KMS-11 (cell line): ENCODE measurements around the gene TMEM18.

Experiments used
- H2AFZ ChIP-seq: fragments of 200-600 bp; sonication (generic); 2 replicates; pipeline ENCODE4 v1.6.1; 2016; ENCODE audit warnings: antibody characterized with exemption, mixed run types, low read depth
- H3K27ac ChIP-seq: fragments of 200-600 bp; sonication (generic); 2 replicates; pipeline ENCODE4 v1.6.1; 2016; ENCODE audit warnings: mild to moderate bottlenecking, mixed run types
- H3K27me3 ChIP-seq: fragments of 200-600 bp; sonication (generic); 2 replicates; pipeline ENCODE4 v1.6.1; 2017; ENCODE audit warnings: mild to moderate bottlenecking, low read depth, mixed run types, moderate library complexity; ENCODE audit not compliant: insufficient read depth
- H3K36me3 ChIP-seq: fragments of 200-600 bp; sonication (generic); 2 replicates; pipeline ENCODE4 v1.6.1; 2017; ENCODE audit warnings: mild to moderate bottlenecking, mixed run types; ENCODE audit not compliant: insufficient read depth
- H3K4me1 ChIP-seq: fragments of 200-600 bp; sonication (generic); 2 replicates; pipeline ENCODE4 v1.6.1; 2016; ENCODE audit warnings: mild to moderate bottlenecking, low read depth, mixed run types; ENCODE audit not compliant: poor library complexity, severe bottlenecking
- H3K4me2 ChIP-seq: fragments of 200-600 bp; sonication (generic); 2 replicates; pipeline ENCODE4 v1.7.0; 2016; ENCODE audit warnings: mild to moderate bottlenecking, mixed run types
- H3K4me3 ChIP-seq: fragments of 200-600 bp; sonication (generic); IDR thresholded peaks from 2 replicates; pipeline ENCODE4 v1.6.1; 2017; ENCODE audit warnings: low read depth, low read length, mixed read lengths; ENCODE audit not compliant: insufficient read depth
- H3K79me2 ChIP-seq: fragments of 200-600 bp; sonication (generic); 2 replicates; pipeline ENCODE4 v1.6.1; 2016; ENCODE audit warnings: low read depth, mixed run types; ENCODE audit not compliant: insufficient read depth
- H3K9ac ChIP-seq: fragments of 200-600 bp; sonication (generic); 2 replicates; pipeline ENCODE4 v1.6.1; 2016; ENCODE audit warnings: mild to moderate bottlenecking, mixed run types
- H4K20me1 ChIP-seq: fragments of 200-600 bp; sonication (generic); 2 replicates; pipeline ENCODE4 v1.6.1; 2016; ENCODE audit warnings: mild to moderate bottlenecking, mixed run types; ENCODE audit not compliant: insufficient read depth
- CTCF ChIP-seq: fragments of 200-600 bp; sonication (generic); conservative IDR thresholded peaks from 2 replicates; pipeline ENCODE4 v1.6.1; 2017; ENCODE audit warnings: low read depth, mild to moderate bottlenecking, antibody characterized with exemption, low read length, moderate library complexity, mixed read lengths

Gene TMEM18

GRCh38 chr2:676647-677055 lies 555 bp downstream of the TMEM18 start:
- no peak for TF ChIP-seq CTCF
- no peaks in the 10 kb centered on the region for H3K27me3 ChIP-seq
- H3K27ac ChIP-seq, result peak overlapping the region; percentile 100; the same call in 1 of the 2 replicates
- H3K4me2 ChIP-seq, result peak overlapping the region; percentile 64; the same call in 1 of the 2 replicates
- H3K9ac ChIP-seq, result peak overlapping the region; percentile 100; the same call in 1 of the 2 replicates
- H4K20me1 ChIP-seq, result no peaks in the 10 kb centered on the region
- peaks cover 5% of the 10 kb centered on the region for H3K4me1 ChIP-seq
- peaks cover 25% of the 10 kb centered on the region; the same call in 1 of the 2 replicates for H3K79me2 ChIP-seq
- H3K4me3 ChIP-seq, result no peak overlapping the region
- H2AFZ ChIP-seq, result no peak overlapping the region; the same call in 1 of the 2 replicates
- no peaks in the 10 kb centered on the region; the same call in 1 of the 2 replicates for H3K36me3 ChIP-seq

- Histone ChIP-seq H2AFZ (no peak overlapping the region; the same call in 1 of the 2 replicates), H3K36me3 (no peaks in the 10 kb centered on the region; the same call in 1 of the 2 replicates), H3K79me2 (peaks cover 25% of the 10 kb centered on the region; the same call in 1 of the 2 replicates), H3K27ac (peak overlapping the region; percentile 43; the same call in 1 of the 2 replicates), H4K20me1 (no peaks in the 10 kb centered on the region), H3K9ac (peak overlapping the region; percentile 37; the same call in 1 of the 2 replicates), H3K4me3 (no peak overlapping the region), H3K4me1 (peaks cover 5% of the 10 kb centered on the region), H3K4me2 (peak overlapping the region; percentile 64), H3K27me3 (no peaks in the 10 kb centered on the region)
- no peak for TF ChIP-seq CTCF
Measured at GRCh38 chr2:675982-676646, 1.1 kb downstream of the TMEM18 start.

GRCh38 chr2:675460-675859 lies 1.7 kb downstream of the TMEM18 start:
- Histone ChIP-seq H3K27me3 (no peaks in the 10 kb centered on the region), H4K20me1 (no peaks in the 10 kb centered on the region), H3K27ac (peak overlapping the region; percentile 43; the same call in 1 of the 2 replicates), H3K4me1 (peaks cover 5% of the 10 kb centered on the region), H3K9ac (peak overlapping the region; percentile 37; the same call in 1 of the 2 replicates), H3K4me2 (peak overlapping the region; percentile 64), H3K4me3 (no peak overlapping the region), H3K79me2 (peaks cover 25% of the 10 kb centered on the region; the same call in 1 of the 2 replicates), H2AFZ (no peak overlapping the region), H3K36me3 (no peaks in the 10 kb centered on the region; the same call in 1 of the 2 replicates)
- no peak for TF ChIP-seq CTCF

- no peaks in the 10 kb centered on the region; the same call in 1 of the 2 replicates for H3K36me3 ChIP-seq
- no peaks in the 10 kb centered on the region for H4K20me1 ChIP-seq
- H3K4me3 ChIP-seq, result no peak overlapping the region
- no peak overlapping the region; the same call in 1 of the 2 replicates for H3K27ac ChIP-seq
- H3K79me2 ChIP-seq, result peaks cover 25% of the 10 kb centered on the region; the same call in 1 of the 2 replicates
- TF ChIP-seq CTCF, result no peak
- H3K4me1 ChIP-seq, result peaks cover 5% of the 10 kb centered on the region
- no peak overlapping the region for H2AFZ ChIP-seq
- no peak overlapping the region for H3K9ac ChIP-seq
- H3K4me2 ChIP-seq, result peak overlapping the region; percentile 64; the same call in 1 of the 2 replicates
- H3K27me3 ChIP-seq, result no peaks in the 10 kb centered on the region
Measured at GRCh38 chr2:675051-675450, 2.2 kb downstream of the TMEM18 start.
